Measurements from ENCODE around the gene EFNA4.

The EFNA4 gene

DNA sequence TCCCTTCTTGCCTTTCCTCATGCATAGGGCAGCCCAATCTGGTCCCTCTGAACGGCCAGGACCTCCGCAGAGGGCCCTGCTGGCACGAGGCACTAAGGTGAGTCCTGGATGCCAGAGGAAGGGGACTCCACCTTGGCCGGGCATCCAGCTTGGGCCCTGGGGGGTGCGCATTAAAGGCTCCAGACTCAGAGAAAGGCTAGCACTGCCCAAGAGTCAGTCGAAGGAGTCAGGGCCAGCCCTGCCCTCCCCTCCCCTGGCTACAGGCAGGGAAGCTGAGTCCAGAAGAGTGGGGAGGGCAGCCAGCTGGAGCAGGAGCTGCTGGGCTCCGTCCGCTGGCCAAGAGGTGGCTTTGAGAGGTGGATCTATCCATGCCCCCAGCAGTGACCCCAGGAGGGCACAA is 2.8 kb upstream of the EFNA4 start:
- in situ Hi-C loops (cut with HindIII; ENCODE audit: low sequenced_read_pairs) = loop anchor here (5.0 kb wide), 1 partner anchor 48 kb away; no protein-coding TSS in a partner anchor
- DNase-seq (ENCODE audit: low read depth) = no peak
- no peak overlapping the region for H3K4me3 ChIP-seq (ENCODE audit: low read depth, low read length)
- TF ChIP-seq, protein P1, sequence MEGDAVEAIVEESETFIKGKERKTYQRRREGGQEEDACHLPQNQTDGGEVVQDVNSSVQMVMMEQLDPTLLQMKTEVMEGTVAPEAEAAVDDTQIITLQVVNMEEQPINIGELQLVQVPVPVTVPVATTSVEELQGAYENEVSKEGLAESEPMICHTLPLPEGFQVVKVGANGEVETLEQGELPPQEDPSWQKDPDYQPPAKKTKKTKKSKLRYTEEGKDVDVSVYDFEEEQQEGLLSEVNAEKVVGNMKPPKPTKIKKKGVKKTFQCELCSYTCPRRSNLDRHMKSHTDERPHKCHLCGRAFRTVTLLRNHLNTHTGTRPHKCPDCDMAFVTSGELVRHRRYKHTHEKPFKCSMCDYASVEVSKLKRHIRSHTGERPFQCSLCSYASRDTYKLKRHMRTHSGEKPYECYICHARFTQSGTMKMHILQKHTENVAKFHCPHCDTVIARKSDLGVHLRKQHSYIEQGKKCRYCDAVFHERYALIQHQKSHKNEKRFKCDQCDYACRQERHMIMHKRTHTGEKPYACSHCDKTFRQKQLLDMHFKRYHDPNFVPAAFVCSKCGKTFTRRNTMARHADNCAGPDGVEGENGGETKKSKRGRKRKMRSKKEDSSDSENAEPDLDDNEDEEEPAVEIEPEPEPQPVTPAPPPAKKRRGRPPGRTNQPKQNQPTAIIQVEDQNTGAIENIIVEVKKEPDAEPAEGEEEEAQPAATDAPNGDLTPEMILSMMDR (IDR thresholded peaks at IDR 0.05; ENCODE audit: low read depth, low read length, missing control alignments) = no peak

DNA sequence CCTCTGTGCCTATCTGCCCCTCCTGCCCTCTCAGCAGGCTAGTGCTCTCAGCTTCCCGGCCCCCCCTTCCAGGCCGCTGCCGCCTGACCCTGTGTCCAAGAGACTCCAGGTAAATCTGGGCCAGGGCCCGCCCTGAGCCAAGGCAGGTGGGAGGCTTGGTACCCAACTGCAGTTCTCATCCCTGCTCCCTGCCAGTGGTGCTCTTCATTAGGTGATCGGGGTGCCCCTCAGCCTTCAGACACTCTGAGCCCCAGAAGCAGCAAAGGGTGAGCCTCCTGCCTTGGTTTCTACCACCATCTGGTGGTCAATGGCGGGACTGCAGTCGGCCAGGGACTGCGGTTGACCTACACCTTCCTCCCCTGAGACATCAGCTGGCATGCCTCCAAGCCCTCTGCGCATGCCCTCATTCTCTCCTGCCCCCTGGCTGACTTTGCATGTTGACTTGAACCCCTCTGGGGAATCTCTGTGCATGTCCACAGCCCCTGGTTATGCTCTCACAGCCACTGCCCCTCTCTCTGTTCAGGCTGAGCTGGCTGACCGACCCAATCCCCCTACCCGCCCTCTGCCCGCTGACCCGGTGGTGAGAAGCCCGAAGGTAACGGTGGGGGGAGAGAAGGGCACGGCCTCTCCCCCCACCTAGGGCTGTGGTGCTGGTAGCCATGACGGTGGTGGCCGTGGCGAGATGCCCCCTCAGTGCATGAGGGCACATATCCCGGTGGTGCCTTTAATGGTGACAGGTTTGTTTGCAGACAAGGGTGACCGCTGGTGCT is 2.0 kb upstream of the EFNA4 start:
- H3K4me3 ChIP-seq (ENCODE audit: low read depth, low read length) = no peak overlapping the region
- in situ Hi-C loops (cut with HindIII; ENCODE audit: low sequenced_read_pairs) = loop anchor here (5.0 kb wide), 1 partner anchor 49 kb away; no protein-coding TSS in a partner anchor
- TF ChIP-seq, protein P1 (IDR thresholded peaks at IDR 0.05; ENCODE audit: low read depth, low read length, missing control alignments) = peak; percentile 99
- peak; percentile 50 for DNase-seq (ENCODE audit: low read depth)

DNA sequence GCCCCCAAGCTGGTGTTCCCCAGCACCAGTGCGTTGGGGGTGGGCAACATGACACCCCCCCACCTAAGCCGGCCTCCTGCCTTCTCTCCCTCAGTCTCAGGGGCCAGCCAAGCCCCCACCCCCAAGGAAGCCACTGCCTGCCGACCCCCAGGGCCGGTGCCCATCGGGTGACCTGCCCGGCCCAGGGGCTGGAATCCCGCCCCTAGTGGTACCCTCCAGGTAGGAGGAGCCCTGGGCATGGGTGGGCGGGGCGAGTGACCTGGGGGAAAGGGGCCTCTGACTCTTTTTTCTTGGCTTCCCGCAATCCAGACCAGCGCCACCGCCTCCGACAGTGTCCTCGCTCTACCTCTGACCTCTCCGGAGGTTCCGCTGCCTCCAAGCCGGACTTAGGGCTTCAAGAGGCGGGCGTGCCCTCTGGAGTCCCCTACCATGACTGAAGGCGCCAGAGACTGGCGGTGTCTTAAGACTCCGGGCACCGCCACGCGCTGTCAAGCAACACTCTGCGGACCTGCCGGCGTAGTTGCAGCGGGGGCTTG is 1.3 kb upstream of the EFNA4 start:
- TF ChIP-seq, protein P1 (IDR thresholded peaks at IDR 0.05; ENCODE audit: low read depth, low read length, missing control alignments) = no peak
- in situ Hi-C loops (cut with HindIII; ENCODE audit: low sequenced_read_pairs) = loop anchor here (5.0 kb wide), 1 partner anchor 50 kb away; no protein-coding TSS in a partner anchor
- DNase-seq (ENCODE audit: low read depth) = no peak
- H3K4me3 ChIP-seq (ENCODE audit: low read depth, low read length) = no peak overlapping the region

DNA sequence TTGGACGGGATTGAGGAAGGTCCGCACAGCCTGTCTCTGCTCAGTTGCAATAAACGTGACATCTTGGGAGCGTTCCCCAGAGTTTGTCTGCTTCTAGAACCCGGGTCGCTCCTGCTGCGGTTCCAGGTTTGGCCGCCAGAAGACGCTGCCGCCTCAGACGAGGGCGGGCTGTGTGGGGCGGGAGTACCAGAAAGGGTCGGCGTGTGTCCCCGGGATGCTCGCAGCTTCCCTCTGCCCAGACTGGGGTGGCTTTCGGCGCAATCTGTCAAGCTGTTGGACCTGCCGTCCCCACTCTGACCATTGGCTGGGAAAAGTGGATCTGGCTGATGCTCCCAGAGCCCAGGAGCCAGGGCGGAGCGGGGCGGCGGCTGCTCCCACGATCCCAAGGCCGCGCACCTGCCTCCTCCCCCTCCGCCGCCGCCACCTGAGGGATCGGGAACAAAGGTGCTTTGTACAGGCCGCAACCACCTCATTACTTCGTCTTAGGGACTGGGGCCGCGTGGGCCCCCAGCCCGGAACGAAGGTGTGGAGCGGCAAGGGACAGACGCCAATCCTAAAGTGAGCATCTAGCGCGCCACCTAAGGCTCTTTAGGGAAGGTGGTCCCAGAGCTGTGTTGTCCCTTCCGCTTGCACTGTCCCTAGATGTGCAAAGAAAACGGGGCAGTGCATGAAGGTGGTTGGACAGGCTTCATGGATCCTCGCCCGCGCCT is 683 bp upstream of the EFNA4 start:
- peak overlapping the region; percentile 82 for H3K4me3 ChIP-seq (ENCODE audit: low read depth, low read length)
- DNase-seq (ENCODE audit: low read depth) = no peak
- in situ Hi-C loops (cut with HindIII; ENCODE audit: low sequenced_read_pairs) = loop anchor here (5.0 kb wide), 1 partner anchor 51 kb away; no protein-coding TSS in a partner anchor
- TF ChIP-seq, protein P1 (IDR thresholded peaks at IDR 0.05; ENCODE audit: low read depth, low read length, missing control alignments) = peak; percentile 68

DNA sequence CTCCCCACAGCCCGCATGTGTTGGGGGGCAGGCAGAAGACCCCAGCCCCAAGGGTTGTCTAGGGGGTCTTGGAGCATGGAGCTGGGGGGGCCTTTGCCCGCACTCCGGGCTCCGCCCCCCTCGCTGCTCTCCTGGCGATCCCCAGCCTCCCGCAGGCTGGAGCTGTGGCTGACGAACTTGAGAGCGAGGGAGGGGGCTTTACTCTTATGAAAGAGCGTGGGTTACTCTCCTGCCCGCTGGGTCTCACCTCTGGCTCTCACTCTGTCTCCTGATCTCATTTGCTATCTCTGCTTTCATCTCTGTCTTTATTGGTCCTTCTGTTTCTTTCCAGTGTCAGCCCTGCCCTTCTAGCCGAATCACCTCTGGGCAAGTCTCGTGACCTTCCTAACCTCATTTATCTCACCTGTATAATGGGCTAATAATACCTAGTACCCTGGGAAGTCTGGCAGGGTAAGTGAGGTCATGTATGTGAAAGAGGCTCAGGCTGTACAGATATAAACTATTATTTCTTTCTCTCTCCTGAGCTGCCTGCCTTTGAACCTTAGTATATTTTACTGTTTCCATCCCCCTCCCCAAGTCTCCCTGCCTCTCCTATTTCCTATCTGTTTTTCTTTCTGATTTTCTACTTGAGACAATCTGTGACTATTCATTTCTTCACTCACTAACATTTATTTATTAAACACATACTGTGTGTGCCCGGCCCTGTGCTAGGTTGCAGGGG is 731 bp downstream of the EFNA4 start:
- no peak for DNase-seq (ENCODE audit: low read depth)
- in situ Hi-C loops (cut with HindIII; ENCODE audit: low sequenced_read_pairs) = loop anchor here (5.0 kb wide), 1 partner anchor 52 kb away; no protein-coding TSS in a partner anchor
- TF ChIP-seq, protein P1 (IDR thresholded peaks at IDR 0.05; ENCODE audit: low read depth, low read length, missing control alignments) = no peak
- peak overlapping the region; percentile 82 for H3K4me3 ChIP-seq (ENCODE audit: low read depth, low read length)

Measured in astrocyte of the cerebellum (primary cell).